H54 (cell line): ENCODE measurements around the gene TOGARAM1.

Experiments used
- DNase-seq: peaks from one replicate; pipeline ENCODE4 v3.0.0; 2011; ENCODE audit warnings: low spot score, mixed read lengths; ENCODE audit not compliant: insufficient read length
- FAIRE-seq: peaks from 3 replicates; lab custom pipeline; 2011; peaks lifted over from hg19 to GRCh38; lab: Jason Lieb, UNC
- POLR2A ChIP-seq: IDR thresholded peaks from 2 replicates; pipeline ENCODE4 v1.6.1; 2011; ENCODE audit warnings: low read depth, mild to moderate bottlenecking, low read length

Gene TOGARAM1

GRCh38 chr14:44981198-44981597 lies 19.2 kb downstream of the TOGARAM1 start:
- no peak for TF ChIP-seq POLR2A
- FAIRE-seq (no peak), DNase-seq (no peak)

- FAIRE-seq (no peak), DNase-seq (no peak)
- no peak for TF ChIP-seq POLR2A
Observed at GRCh38 chr14:44982594-44982993, 20.6 kb downstream of the TOGARAM1 start.

- no peak for FAIRE-seq
- TF ChIP-seq POLR2A: no peak
- DNase-seq: no peak
Observed at GRCh38 chr14:44988694-44989093, 26.7 kb downstream of the TOGARAM1 start.

- FAIRE-seq: no peak
- DNase-seq: no peak
- TF ChIP-seq POLR2A: no peak
Observed at GRCh38 chr14:44989497-44990440, 27.8 kb downstream of the TOGARAM1 start.

- FAIRE-seq: no peak
- no peak for TF ChIP-seq POLR2A
- no peak for DNase-seq
Observed at GRCh38 chr14:44990533-44990932, 28.5 kb downstream of the TOGARAM1 start.

- FAIRE-seq (no peak), DNase-seq (no peak)
- no peak for TF ChIP-seq POLR2A
Observed at GRCh38 chr14:44995196-44995595, 33.2 kb downstream of the TOGARAM1 start.

GRCh38 chr14:44995770-44996294 lies 33.8 kb downstream of the TOGARAM1 start:
- no peak for FAIRE-seq
- no peak for DNase-seq
- TF ChIP-seq POLR2A: no peak

- no peak for FAIRE-seq
- TF ChIP-seq POLR2A: no peak
Observed at GRCh38 chr14:45003924-45004323, 41.9 kb downstream of the TOGARAM1 start.

GRCh38 chr14:45015133-45015532 lies 53.1 kb downstream of the TOGARAM1 start:
- FAIRE-seq (no peak), DNase-seq (no peak)
- TF ChIP-seq POLR2A: no peak

More at GRCh38 chr14:45003924-45004323, 41.9 kb downstream of the TOGARAM1 start:
- DNase-seq: no peak

- FAIRE-seq: no peak
- no peak for TF ChIP-seq POLR2A
Observed at GRCh38 chr14:45028107-45028626, 66.2 kb downstream of the TOGARAM1 start.

GRCh38 chr14:45034730-45035129 lies 72.7 kb downstream of the TOGARAM1 start:
- no peak for DNase-seq
- FAIRE-seq: no peak
- TF ChIP-seq POLR2A: no peak

More at GRCh38 chr14:45028107-45028626, 66.2 kb downstream of the TOGARAM1 start:
- no peak for DNase-seq

GRCh38 chr14:45038256-45038655 lies 76.3 kb downstream of the TOGARAM1 start:
- FAIRE-seq (no peak), DNase-seq (no peak)
- no peak for TF ChIP-seq POLR2A

- FAIRE-seq: no peak
- DNase-seq: no peak
- TF ChIP-seq POLR2A: no peak
Observed at GRCh38 chr14:45038865-45039264, 76.9 kb downstream of the TOGARAM1 start.

- TF ChIP-seq POLR2A: no peak
- FAIRE-seq (no peak), DNase-seq (no peak)
Observed at GRCh38 chr14:45039390-45039789, 77.4 kb downstream of the TOGARAM1 start.
